GM23338 (cell line): ENCODE measurements around the gene ATP6V0A4. TPM values are rescaled to one million over a fixed set of nuclear protein-coding genes. Genes with fewer than 3 reads are reported as not detected.

Experiments
- ATAC-seq: fragments of 200-7000 bp; cut with Tn5 transposase; 3 replicates; pipeline ENCODE4 v1.9.1; 2020
- DNase-seq: peaks from one replicate; pipeline ENCODE4 v3.0.0-alpha.2; 2015; ENCODE audit warnings: low spot score
- H2AFZ ChIP-seq: fragments of 200-600 bp; sonication (generic); 2 replicates; pipeline ENCODE4 v1.8.0; 2016; ENCODE audit warnings: antibody characterized with exemption, mild to moderate bottlenecking, moderate library complexity
- H3F3A ChIP-seq: fragments of 200-600 bp; sonication (generic); replicated peaks from 2 replicates; pipeline ENCODE4 v1.8.0; 2017; ENCODE audit warnings: antibody characterized with exemption, mixed run types, low read depth
- H3K27ac ChIP-seq: fragments of 200-600 bp; sonication (generic); 2 replicates; pipeline ENCODE4 v1.6.1; 2016; ENCODE audit warnings: low read depth
- H3K27me3 ChIP-seq: fragments of 200-600 bp; sonication (generic); 2 replicates; pipeline ENCODE4 v1.8.0; 2016; ENCODE audit warnings: mild to moderate bottlenecking, mixed run types, moderate library complexity; ENCODE audit not compliant: insufficient read depth
- H3K36me3 ChIP-seq: fragments of 200-600 bp; sonication (generic); 2 replicates; pipeline ENCODE4 v1.8.0; 2016; ENCODE audit warnings: mild to moderate bottlenecking; ENCODE audit not compliant: insufficient read depth
- H3K4me1 ChIP-seq: fragments of 200-600 bp; sonication (generic); 2 replicates; pipeline ENCODE4 v1.8.0; 2016; ENCODE audit warnings: mild to moderate bottlenecking, moderate library complexity; ENCODE audit not compliant: insufficient read depth
- H3K4me2 ChIP-seq: fragments of 200-600 bp; sonication (generic); 2 replicates; pipeline ENCODE4 v1.7.1; 2017; ENCODE audit warnings: mixed run types
- H3K4me3 ChIP-seq: fragments of 200-600 bp; sonication (generic); 2 replicates; pipeline ENCODE4 v1.6.1; 2016; ENCODE audit warnings: mixed run types
- H3K79me2 ChIP-seq: fragments of 200-600 bp; sonication (generic); replicated peaks from 2 replicates; pipeline ENCODE4 v1.8.0; 2017; ENCODE audit warnings: mild to moderate bottlenecking; ENCODE audit not compliant: insufficient read depth
- H3K9me2 ChIP-seq: fragments of 200-600 bp; sonication (generic); 2 replicates; pipeline ENCODE4 v1.8.0; 2017; ENCODE audit not compliant: insufficient read depth
- H4K20me1 ChIP-seq: fragments of 200-600 bp; sonication (generic); replicated peaks from 2 replicates; pipeline ENCODE4 v1.8.0; 2017; ENCODE audit warnings: mild to moderate bottlenecking; ENCODE audit not compliant: insufficient read depth
- H3K27ac Mint-ChIP-seq: 2 replicates; pipeline ENCODE4 v1.8.0; 2020; ENCODE audit warnings: inconsistent platforms, mild to moderate bottlenecking, moderate library complexity, mixed read lengths
- H3K27me3 Mint-ChIP-seq: 3 replicates; pipeline ENCODE4 v1.8.0; 2022; ENCODE audit warnings: low read depth, mild to moderate bottlenecking, moderate library complexity, mixed read lengths, inconsistent platforms; ENCODE audit not compliant: insufficient read depth, poor library complexity
- H3K36me3 Mint-ChIP-seq: 3 replicates; pipeline ENCODE4 v1.8.0; 2021; ENCODE audit warnings: low read depth, mild to moderate bottlenecking, inconsistent platforms, moderate library complexity, mixed read lengths
- H3K4me1 Mint-ChIP-seq: 3 replicates; pipeline ENCODE4 v1.8.0; 2020; ENCODE audit warnings: mild to moderate bottlenecking, inconsistent platforms, mixed read lengths
- H3K4me3 Mint-ChIP-seq: 3 replicates; pipeline ENCODE4 v1.8.0; 2021; ENCODE audit warnings: moderate library complexity, mild to moderate bottlenecking, inconsistent platforms, mixed read lengths
- H3K9me3 Mint-ChIP-seq: 3 replicates; pipeline ENCODE4 v1.8.0; 2020; ENCODE audit warnings: moderate library complexity, mild to moderate bottlenecking, inconsistent platforms, mixed read lengths
- CREB1 ChIP-seq: fragments of 250-450 bp; sonication (Bioruptor Pico); IDR thresholded peaks from 2 replicates; pipeline ENCODE4 v1.5.0; 2020; ENCODE audit warnings: low read depth, mild to moderate bottlenecking, moderate library complexity
- EZH2 ChIP-seq: fragments of 200-600 bp; sonication (generic); IDR thresholded peaks from one replicate; pipeline ENCODE4 v1.8.0; 2017; ENCODE audit warnings: antibody characterized with exemption, mild to moderate bottlenecking, low read depth; ENCODE audit not compliant: unreplicated experiment
- EZH2phosphoT487 ChIP-seq: fragments of 200-600 bp; sonication (generic); IDR thresholded peaks from one replicate; pipeline ENCODE4 v1.8.1; 2018; ENCODE audit warnings: antibody characterized with exemption; ENCODE audit not compliant: unreplicated experiment
- NANOG ChIP-seq: IDR thresholded peaks from 2 replicates; pipeline ENCODE4 v1.6.1; 2016; ENCODE audit warnings: antibody characterized with exemption, borderline replicate concordance
- POLR2AphosphoS5 ChIP-seq: IDR thresholded peaks from 2 replicates; pipeline ENCODE4 v1.6.1; 2016; ENCODE audit warnings: antibody characterized with exemption, low read depth
- ZNF114 ChIP-seq: fragments of 250-450 bp; sonication (Bioruptor Pico); IDR thresholded peaks from 2 replicates; pipeline ENCODE4 v1.5.0; 2020; ENCODE audit warnings: mild to moderate bottlenecking, moderate library complexity
- ZNF331 ChIP-seq: fragments of 250-450 bp; sonication (Bioruptor Pico); IDR thresholded peaks from 2 replicates; pipeline ENCODE4 v1.5.0; 2020; ENCODE audit warnings: low read depth, mild to moderate bottlenecking, moderate library complexity
- polyA plus RNA-seq: library from polyadenylated mRNA; unstranded; fragments of >200 nt; fragmentation: Nextera tagmentation; extraction: Ambion mirVana; gene quantifications from 2 replicates; pipeline ENCODE4 v1.2.1, GENCODE V29; 2016
- total RNA-seq: library from RNA; depleted of rRNA; stranded (reverse); fragments of >200 nt; shearing (Covaris generic); gene quantifications from 2 replicates; pipeline ENCODE4 v1.2.3, GENCODE V29; 2014
- TF ChIP-seq, protein P1 (sequence below), 2 experiments: fragments of 200-600 bp in 1 of 2; sonication (generic) in 1 of 2; conservative IDR thresholded peaks; 2 replicates each; pipeline versions ENCODE4 v1.5.1 to v1.6.1; 2016 to 2017; ENCODE audit warnings: antibody characterized with exemption in 2 of 2, low read depth in 2 of 2, mild to moderate bottlenecking in 2 of 2, moderate library complexity in 1 of 2
- TF ChIP-seq, protein P2 (sequence below): IDR thresholded peaks from 2 replicates; pipeline ENCODE4 v1.6.1; 2016; ENCODE audit warnings: antibody characterized with exemption
- TF ChIP-seq, protein P3 (sequence below): IDR thresholded peaks from one replicate; pipeline ENCODE4 v1.6.1; 2018; ENCODE audit warnings: antibody characterized with exemption; ENCODE audit not compliant: unreplicated experiment

The ATP6V0A4 gene
- total and polyA plus RNA-seq, 2 experiments from 2014 or later = 0.10 to 1.3 TPM

DNA sequence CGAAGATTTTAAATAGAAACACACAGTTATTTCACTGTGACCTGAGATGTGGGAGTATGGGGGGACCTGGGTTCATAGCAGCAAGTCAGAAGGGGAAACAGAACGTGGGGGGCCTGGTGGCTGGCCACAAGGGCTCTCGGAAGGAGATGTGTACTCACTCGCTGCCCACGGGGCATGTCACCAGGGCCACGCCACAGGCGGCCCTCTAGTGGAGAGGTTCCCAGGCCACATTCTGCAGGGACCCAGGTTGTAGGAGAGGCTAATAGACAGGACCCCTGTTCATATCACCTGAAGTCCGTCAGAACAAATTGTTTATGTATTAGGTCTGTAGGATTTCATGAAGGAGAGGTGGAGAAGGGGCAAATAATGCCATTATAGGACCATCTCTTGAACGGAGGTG, 71.7 kb downstream of the ATP6V0A4 start:
- Histone ChIP-seq H3K9me2 (0 out of 2 replicates have a peak, but pooled peaks cover 2% of the 10 kb centered on the region), H3K36me3 (no peaks in the 10 kb centered on the region), H3F3A (no peaks in the 10 kb centered on the region), H3K4me1 (no peaks in the 10 kb centered on the region; the same call in 1 of the 2 replicates), H3K4me2 (no peak overlapping the region), H3K79me2 (no peaks in the 10 kb centered on the region), H3K4me3 (no peak overlapping the region), H2AFZ (peak overlapping the region; percentile 23; the same call in 1 of the 2 replicates), H3K27ac (no peak overlapping the region), H4K20me1 (no peaks in the 10 kb centered on the region), H3K27me3 (no peaks in the 10 kb centered on the region)
- Mint-ChIP-seq H3K4me1 (peaks cover 9% of the 10 kb centered on the region), H3K4me3 (no peak overlapping the region), H3K27me3 (peaks cover 2% of the 10 kb centered on the region), H3K9me3 (no peaks in the 10 kb centered on the region), H3K27ac (no peak overlapping the region), H3K36me3 (no peaks in the 10 kb centered on the region; the same call in 2 of the 3 replicates)
- ATAC-seq (peak; percentile 89), DNase-seq (peak; percentile 56)
- TF ChIP-seq CREB1 (CRISPR knock-in tag) = no peak
- TF ChIP-seq, protein P1, sequence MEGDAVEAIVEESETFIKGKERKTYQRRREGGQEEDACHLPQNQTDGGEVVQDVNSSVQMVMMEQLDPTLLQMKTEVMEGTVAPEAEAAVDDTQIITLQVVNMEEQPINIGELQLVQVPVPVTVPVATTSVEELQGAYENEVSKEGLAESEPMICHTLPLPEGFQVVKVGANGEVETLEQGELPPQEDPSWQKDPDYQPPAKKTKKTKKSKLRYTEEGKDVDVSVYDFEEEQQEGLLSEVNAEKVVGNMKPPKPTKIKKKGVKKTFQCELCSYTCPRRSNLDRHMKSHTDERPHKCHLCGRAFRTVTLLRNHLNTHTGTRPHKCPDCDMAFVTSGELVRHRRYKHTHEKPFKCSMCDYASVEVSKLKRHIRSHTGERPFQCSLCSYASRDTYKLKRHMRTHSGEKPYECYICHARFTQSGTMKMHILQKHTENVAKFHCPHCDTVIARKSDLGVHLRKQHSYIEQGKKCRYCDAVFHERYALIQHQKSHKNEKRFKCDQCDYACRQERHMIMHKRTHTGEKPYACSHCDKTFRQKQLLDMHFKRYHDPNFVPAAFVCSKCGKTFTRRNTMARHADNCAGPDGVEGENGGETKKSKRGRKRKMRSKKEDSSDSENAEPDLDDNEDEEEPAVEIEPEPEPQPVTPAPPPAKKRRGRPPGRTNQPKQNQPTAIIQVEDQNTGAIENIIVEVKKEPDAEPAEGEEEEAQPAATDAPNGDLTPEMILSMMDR (conservative IDR thresholded peaks at IDR 0.05; ENCODE audit: low read depth in 2 of 2) = peak; percentile 58 to 61

DNA sequence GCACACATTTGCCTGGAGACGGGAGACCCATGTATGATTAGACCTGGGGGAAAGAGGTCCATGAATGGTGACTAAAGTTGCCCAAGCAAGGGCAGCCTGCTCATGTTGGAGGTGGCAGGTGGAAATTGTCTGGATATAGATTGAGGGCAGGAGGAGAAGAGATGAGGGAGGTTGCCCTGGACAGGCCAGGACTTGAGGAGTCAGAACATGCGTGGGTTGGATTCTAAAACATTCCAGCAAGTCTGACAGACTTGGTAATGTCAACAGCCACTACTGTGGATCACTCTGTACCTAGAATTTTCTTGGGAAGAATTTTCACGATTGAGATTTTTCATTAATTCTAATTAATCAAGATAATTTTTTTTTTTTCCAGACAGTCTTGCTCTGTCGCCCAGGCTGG, 77.7 kb downstream of the ATP6V0A4 start:
- H3K4me3 ChIP-seq = no peak overlapping the region
- Mint-ChIP-seq H3K27ac (no peak overlapping the region), H3K9me3 (no peaks in the 10 kb centered on the region)

DNA sequence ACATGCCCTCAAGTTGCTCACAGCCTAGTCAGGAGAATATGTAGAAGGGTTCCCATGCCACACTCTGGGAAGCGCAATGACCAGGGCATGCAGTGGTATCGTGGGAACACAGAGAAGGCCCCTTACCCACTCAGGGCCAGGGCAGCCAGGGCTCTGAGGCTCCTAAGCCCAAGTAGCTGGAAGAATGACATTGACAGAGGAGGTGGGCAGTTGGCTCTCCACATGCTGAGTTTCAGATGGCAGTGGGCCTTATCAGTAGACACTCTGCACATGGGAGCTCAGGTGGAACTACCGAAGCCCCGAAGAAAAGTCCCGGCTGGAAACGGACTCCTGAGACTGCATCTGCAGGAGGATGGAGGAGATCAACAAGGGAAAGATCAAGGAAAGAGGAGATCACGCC, 81.1 kb downstream of the ATP6V0A4 start:
- ATAC-seq (no peak), DNase-seq (no peak)
- Histone ChIP-seq H3K9me2 (no peaks in the 10 kb centered on the region), H3K27ac (no peak overlapping the region), H2AFZ (no peak overlapping the region), H3K4me2 (no peak overlapping the region), H3K4me1 (no peaks in the 10 kb centered on the region), H3F3A (no peaks in the 10 kb centered on the region), H3K4me3 (no peak overlapping the region), H3K36me3 (no peaks in the 10 kb centered on the region), H3K79me2 (no peaks in the 10 kb centered on the region), H4K20me1 (no peaks in the 10 kb centered on the region), H3K27me3 (no peaks in the 10 kb centered on the region)
- TF ChIP-seq NANOG (no peak), ZNF331 (CRISPR knock-in tag) (no peak), ZNF114 (CRISPR knock-in tag) (no peak), POLR2AphosphoS5 (no peak), EZH2phosphoT487 (no peak), EZH2 (no peak)
- TF ChIP-seq, protein P2, sequence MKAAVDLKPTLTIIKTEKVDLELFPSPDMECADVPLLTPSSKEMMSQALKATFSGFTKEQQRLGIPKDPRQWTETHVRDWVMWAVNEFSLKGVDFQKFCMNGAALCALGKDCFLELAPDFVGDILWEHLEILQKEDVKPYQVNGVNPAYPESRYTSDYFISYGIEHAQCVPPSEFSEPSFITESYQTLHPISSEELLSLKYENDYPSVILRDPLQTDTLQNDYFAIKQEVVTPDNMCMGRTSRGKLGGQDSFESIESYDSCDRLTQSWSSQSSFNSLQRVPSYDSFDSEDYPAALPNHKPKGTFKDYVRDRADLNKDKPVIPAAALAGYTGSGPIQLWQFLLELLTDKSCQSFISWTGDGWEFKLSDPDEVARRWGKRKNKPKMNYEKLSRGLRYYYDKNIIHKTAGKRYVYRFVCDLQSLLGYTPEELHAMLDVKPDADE = no peak
- TF ChIP-seq, protein P3, sequence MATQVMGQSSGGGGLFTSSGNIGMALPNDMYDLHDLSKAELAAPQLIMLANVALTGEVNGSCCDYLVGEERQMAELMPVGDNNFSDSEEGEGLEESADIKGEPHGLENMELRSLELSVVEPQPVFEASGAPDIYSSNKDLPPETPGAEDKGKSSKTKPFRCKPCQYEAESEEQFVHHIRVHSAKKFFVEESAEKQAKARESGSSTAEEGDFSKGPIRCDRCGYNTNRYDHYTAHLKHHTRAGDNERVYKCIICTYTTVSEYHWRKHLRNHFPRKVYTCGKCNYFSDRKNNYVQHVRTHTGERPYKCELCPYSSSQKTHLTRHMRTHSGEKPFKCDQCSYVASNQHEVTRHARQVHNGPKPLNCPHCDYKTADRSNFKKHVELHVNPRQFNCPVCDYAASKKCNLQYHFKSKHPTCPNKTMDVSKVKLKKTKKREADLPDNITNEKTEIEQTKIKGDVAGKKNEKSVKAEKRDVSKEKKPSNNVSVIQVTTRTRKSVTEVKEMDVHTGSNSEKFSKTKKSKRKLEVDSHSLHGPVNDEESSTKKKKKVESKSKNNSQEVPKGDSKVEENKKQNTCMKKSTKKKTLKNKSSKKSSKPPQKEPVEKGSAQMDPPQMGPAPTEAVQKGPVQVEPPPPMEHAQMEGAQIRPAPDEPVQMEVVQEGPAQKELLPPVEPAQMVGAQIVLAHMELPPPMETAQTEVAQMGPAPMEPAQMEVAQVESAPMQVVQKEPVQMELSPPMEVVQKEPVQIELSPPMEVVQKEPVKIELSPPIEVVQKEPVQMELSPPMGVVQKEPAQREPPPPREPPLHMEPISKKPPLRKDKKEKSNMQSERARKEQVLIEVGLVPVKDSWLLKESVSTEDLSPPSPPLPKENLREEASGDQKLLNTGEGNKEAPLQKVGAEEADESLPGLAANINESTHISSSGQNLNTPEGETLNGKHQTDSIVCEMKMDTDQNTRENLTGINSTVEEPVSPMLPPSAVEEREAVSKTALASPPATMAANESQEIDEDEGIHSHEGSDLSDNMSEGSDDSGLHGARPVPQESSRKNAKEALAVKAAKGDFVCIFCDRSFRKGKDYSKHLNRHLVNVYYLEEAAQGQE = no peak
- TF ChIP-seq, protein P1 (conservative IDR thresholded peaks at IDR 0.05; ENCODE audit: low read depth in 2 of 2) = no peak
- Mint-ChIP-seq H3K9me3 (no peaks in the 10 kb centered on the region; the same call in 2 of the 3 replicates), H3K36me3 (no peaks in the 10 kb centered on the region; the same call in 2 of the 3 replicates), H3K27ac (no peak overlapping the region), H3K27me3 (peaks cover 6% of the 10 kb centered on the region), H3K4me1 (peaks cover 5% of the 10 kb centered on the region; the same call in 1 of the 3 replicates), H3K4me3 (no peak overlapping the region)

More for the DNA sequence above, 77.7 kb downstream of the ATP6V0A4 start:
- no peak overlapping the region for H3K27ac ChIP-seq
- Mint-ChIP-seq H3K4me1 (peaks cover 5% of the 10 kb centered on the region; the same call in 1 of the 3 replicates), H3K36me3 (no peaks in the 10 kb centered on the region; the same call in 2 of the 3 replicates), H3K27me3 (peaks cover 6% of the 10 kb centered on the region), H3K4me3 (no peak overlapping the region)
- no peaks in the 10 kb centered on the region for H4K20me1 ChIP-seq
- H3F3A ChIP-seq = no peaks in the 10 kb centered on the region
- no peaks in the 10 kb centered on the region for H3K9me2 ChIP-seq
- ATAC-seq = no peak
- H3K79me2 ChIP-seq = no peaks in the 10 kb centered on the region
- no peak overlapping the region for H3K4me2 ChIP-seq
- no peaks in the 10 kb centered on the region for H3K27me3 ChIP-seq
- DNase-seq = no peak
- no peak for TF ChIP-seq CREB1 (CRISPR knock-in tag)
- H3K36me3 ChIP-seq = no peaks in the 10 kb centered on the region
- no peak overlapping the region for H2AFZ ChIP-seq
- H3K4me1 ChIP-seq = no peaks in the 10 kb centered on the region
